GM19099 (cell line): ENCODE data around the gene CCDC116.
A peak's percentile ranks its signal among the peaks of the same experiment; 100 is the strongest.

Experiments used
- POLR2A ChIP-seq: IDR thresholded peaks from 3 replicates; pipeline ENCODE4 v1.6.1; 2011; ENCODE audit warnings: low read depth; ENCODE audit not compliant: insufficient read length; ENCODE audit errors: extremely low read depth

Gene CCDC116

GRCh38 chr22:21626073-21626734 lies 6.4 kb upstream of the CCDC116 start:
- TF ChIP-seq POLR2A = no peak

GRCh38 chr22:21626735-21627469 lies 5.7 kb upstream of the CCDC116 start:
- no peak for TF ChIP-seq POLR2A

- peak; percentile 9 for TF ChIP-seq POLR2A
These were observed 3.9 kb upstream of the CCDC116 start for GRCh38 chr22:21628386-21629254.

- peak; percentile 77 for TF ChIP-seq POLR2A
These were observed 3.1 kb upstream of the CCDC116 start, which contains the start of gene YDJC for GRCh38 chr22:21629255-21630149. Gene YDJC (minus strand): TSS chr22:21630022. CDS start chr22:21630014, 8 bp downstream.

- no peak for TF ChIP-seq POLR2A
These were observed 1.5 kb upstream of the CCDC116 start for GRCh38 chr22:21631025-21631424.

- no peak for TF ChIP-seq POLR2A
These were observed 371 bp downstream of the CCDC116 start for GRCh38 chr22:21632931-21633330.

GRCh38 chr22:21633481-21633880 lies 921 bp downstream of the CCDC116 start:
- TF ChIP-seq POLR2A = no peak

- no peak for TF ChIP-seq POLR2A
These were observed 1.5 kb downstream of the CCDC116 start for GRCh38 chr22:21634081-21634480.

GRCh38 chr22:21634844-21635243 lies 2.3 kb downstream of the CCDC116 start:
- no peak for TF ChIP-seq POLR2A

GRCh38 chr22:21635771-21636510 lies 3.4 kb downstream of the CCDC116 start:
- no peak for TF ChIP-seq POLR2A

- no peak for TF ChIP-seq POLR2A
These were observed 4.2 kb downstream of the CCDC116 start for GRCh38 chr22:21636629-21637218.

GRCh38 chr22:21639359-21639758 lies 6.8 kb downstream of the CCDC116 start:
- no peak for TF ChIP-seq POLR2A

- no peak for TF ChIP-seq POLR2A
These were observed 8.2 kb downstream of the CCDC116 start for GRCh38 chr22:21640810-21641209.
